SK-N-SH (cell line): ENCODE data around the gene GID4. TPM values are rescaled to one million over a fixed set of nuclear protein-coding genes. Genes with fewer than 3 reads are reported as not detected.
A peak's percentile ranks its signal among the peaks of the same experiment; 100 is the strongest.

ENCODE experiments used
- CTCF ChIA-PET: fragments of 300-600, 350-600 bp; formaldehyde crosslinking; extraction: SDS; loops from one replicate; lab custom pipeline; 2021; lab: Yijun Ruan, JAX
- POLR2A ChIA-PET: fragments of 350-600 bp; sonication (Branson Sonifier 250); formaldehyde crosslinking; extraction: SDS; loops from one replicate; lab custom pipeline; 2020; ENCODE audit warnings: antibody characterized with exemption, inconsistent platforms; lab: Yijun Ruan, JAX
- DNase-seq: peaks from one replicate; pipeline ENCODE4 v3.0.0; 2012
- H2AFZ ChIP-seq: fragments of 200-600 bp; sonication (generic); 2 replicates; pipeline ENCODE4 v1.8.1; 2016; ENCODE audit warnings: antibody characterized with exemption, mild to moderate bottlenecking, low read depth
- H3F3A ChIP-seq: fragments of 200-600 bp; sonication (generic); replicated peaks from 2 replicates; pipeline ENCODE3; 2016; ENCODE audit warnings: antibody characterized with exemption, mild to moderate bottlenecking; ENCODE audit not compliant: insufficient read depth
- H3K27ac ChIP-seq, 2 experiments: fragments of 200-500 bp in 1 of 2; fragments of 200-600 bp in 1 of 2; sonication (Bioruptor generic) in 1 of 2; sonication (generic), shearing (Covaris generic) in 1 of 2; 2 replicates each; pipeline versions ENCODE4 v1.5.1 to v1.6.1; 2014 to 2016; ENCODE audit warnings: low read depth in 2 of 2, inconsistent platforms in 1 of 2, low read length in 1 of 2, mild to moderate bottlenecking in 1 of 2, mixed read lengths in 1 of 2
- H3K27me3 ChIP-seq: fragments of 200-600 bp; sonication (generic), shearing (Covaris generic); 2 replicates; pipeline ENCODE4 v1.6.1; 2016; ENCODE audit warnings: mixed run types; ENCODE audit not compliant: insufficient read depth
- H3K36me3 ChIP-seq, 2 experiments: fragments of 200-500 bp in 1 of 2; fragments of 200-600 bp in 1 of 2; sonication (Bioruptor generic) in 1 of 2; sonication (generic) in 1 of 2; replicated peaks in 1 of 2; 2 replicates each; pipeline versions ENCODE3 to v1.5.1; 2014 to 2016; ENCODE audit warnings: low read length in 1 of 2, mild to moderate bottlenecking in 1 of 2; ENCODE audit not compliant: insufficient read depth in 2 of 2, control insufficient read depth in 1 of 2
- H3K4me1 ChIP-seq, 2 experiments: fragments of 200-500 bp in 1 of 2; fragments of 200-600 bp in 1 of 2; sonication (Bioruptor generic) in 1 of 2; sonication (generic), shearing (Covaris generic) in 1 of 2; 2 replicates each; pipeline versions ENCODE4 v1.5.1 to v1.6.1; 2014 to 2016; ENCODE audit warnings: low read depth in 1 of 2, low read length in 1 of 2, mixed run types in 1 of 2; ENCODE audit not compliant: insufficient read depth in 2 of 2, control insufficient read depth in 1 of 2
- H3K4me2 ChIP-seq: fragments of 200-600 bp; sonication (generic), shearing (Covaris generic); 2 replicates; pipeline ENCODE4 v1.6.1; 2017; ENCODE audit warnings: mixed run types
- H3K4me3 ChIP-seq, 2 experiments: fragments of 200-500 bp in 1 of 2; fragments of 200-600 bp in 1 of 2; sonication (Bioruptor generic) in 1 of 2; sonication (generic), shearing (Covaris generic) in 1 of 2; 2 replicates each; pipeline versions ENCODE4 v1.5.1 to v1.8.1; 2014 to 2016; ENCODE audit warnings: low read depth in 2 of 2, inconsistent platforms in 1 of 2, low read length in 1 of 2, mild to moderate bottlenecking in 1 of 2, mixed read lengths in 1 of 2, moderate library complexity in 1 of 2
- H3K79me2 ChIP-seq: fragments of 200-600 bp; sonication (generic); 2 replicates; pipeline ENCODE4 v1.8.1; 2017; ENCODE audit warnings: mild to moderate bottlenecking; ENCODE audit not compliant: insufficient read depth
- H3K9ac ChIP-seq: fragments of 200-600 bp; sonication (generic); 2 replicates; pipeline ENCODE4 v1.6.1; 2017; ENCODE audit warnings: mixed run types
- H3K9me2 ChIP-seq: fragments of 200-600 bp; sonication (generic); 2 replicates; pipeline ENCODE4 v1.6.1; 2017; ENCODE audit warnings: mixed run types
- H3K9me3 ChIP-seq: fragments of 200-600 bp; sonication (generic); 2 replicates; pipeline ENCODE4 v1.6.1; 2017; ENCODE audit warnings: mixed run types, mild to moderate bottlenecking, moderate library complexity
- H4K20me1 ChIP-seq: fragments of 200-600 bp; sonication (generic); 2 replicates; pipeline ENCODE4 v1.6.1; 2017; ENCODE audit warnings: mild to moderate bottlenecking, mixed run types; ENCODE audit not compliant: insufficient read depth
- CHD2 ChIP-seq: fragments of 150-350 bp; IDR thresholded peaks from 2 replicates; pipeline ENCODE4 v1.6.1; 2018; ENCODE audit warnings: low read length; ENCODE audit not compliant: partially characterized antibody
- CTCF ChIP-seq: fragments of 200-600 bp; sonication (generic); IDR thresholded peaks from 2 replicates; pipeline ENCODE4 v1.6.1; 2017; ENCODE audit warnings: antibody characterized with exemption, mild to moderate bottlenecking, moderate library complexity
- ELF1 ChIP-seq: IDR thresholded peaks from 2 replicates; pipeline ENCODE4 v1.4.0; 2012
- FOXJ3 ChIP-seq: sonication (generic); formaldehyde crosslinking; IDR thresholded peaks from 2 replicates; pipeline ENCODE4 v1.5.1; 2020; ENCODE audit warnings: mild to moderate bottlenecking, missing genetic modification reagents
- GATA2 ChIP-seq: sonication (generic); formaldehyde crosslinking; IDR thresholded peaks from 2 replicates; pipeline ENCODE4 v1.5.0; 2020; ENCODE audit warnings: mild to moderate bottlenecking, missing genetic modification reagents
- MXI1 ChIP-seq: IDR thresholded peaks from 2 replicates; pipeline ENCODE4 v1.6.1; 2012; ENCODE audit warnings: mild to moderate bottlenecking, low read depth, low read length, improper control_type of control experiment
- RCOR1 ChIP-seq: fragments of 150-350 bp; IDR thresholded peaks from 2 replicates; pipeline ENCODE4 v1.6.1; 2017; ENCODE audit warnings: antibody characterized with exemption, low read length
- RFX5 ChIP-seq: IDR thresholded peaks from 2 replicates; pipeline ENCODE4 v1.6.1; 2012; ENCODE audit warnings: mild to moderate bottlenecking, improper control_type of control experiment, low read length
- RXRA ChIP-seq: IDR thresholded peaks from 2 replicates; pipeline ENCODE4 v1.4.0; 2012; ENCODE audit warnings: low read depth, mild to moderate bottlenecking, borderline replicate concordance
- SIN3A ChIP-seq: IDR thresholded peaks from 2 replicates; pipeline ENCODE4 v1.6.1; 2012; ENCODE audit warnings: low read depth, mild to moderate bottlenecking, low read length, moderate library complexity, borderline replicate concordance
- TCF12 ChIP-seq: IDR thresholded peaks from 2 replicates; pipeline ENCODE4 v1.4.0; 2012
- WGBS: methylation state at CpG from one replicate; pipeline ENCODE4 v1.1.6; 2017; ENCODE audit warnings: low lambda C conversion rate; 5-methylcytosine and 5-hydroxymethylcytosine counted together
- polyA plus RNA-seq, 3 experiments: library from polyadenylated mRNA; depleted of rRNA; stranded (reverse); fragments of >200 nt; gene quantifications; 2 replicates each; pipeline ENCODE4 v1.2.3, GENCODE V29; 2012

GID4 gene
- polyA plus RNA-seq, 1 of the 3 experiments (the other 2 are of a cell fraction), result 4.3 TPM

GRCh38 chr17:18015593-18015992 is 23.6 kb upstream of the GID4 start (continued):
- TF ChIP-seq GATA2 (no peak), RFX5 (no peak), RCOR1 (no peak), ELF1 (no peak), CTCF (no peak), RXRA (no peak), MXI1 (no peak), FOXJ3 (CRISPR knock-in tag) (no peak), CHD2 (no peak)

- H3K9ac ChIP-seq, result no peak overlapping the region
- H3K36me3 ChIP-seq, result peaks cover 0 to 14% of the 10 kb centered on the region in 2 experiments
- H3K4me1 ChIP-seq, result peaks cover 0 to 35% of the 10 kb centered on the region in 2 experiments; a peak in 1 of 4 replicates
- no peaks in the 10 kb centered on the region for H4K20me1 ChIP-seq
- no peaks in the 10 kb centered on the region for H3K79me2 ChIP-seq
- ChIA-PET POLR2A (no interaction called here), CTCF (interaction anchor here (1.1 to 2.4 kb wide), 4 partner anchors 9 to 17 kb away, joined by 4 to 10 read pairs (median 6); no protein-coding TSS in a partner anchor)
- DNase-seq, result no peak
- no peak overlapping the region for H2AFZ ChIP-seq
- H3K4me2 ChIP-seq, result no peak overlapping the region
- TF ChIP-seq TCF12 (no peak), CTCF (no peak), CHD2 (no peak), FOXJ3 (CRISPR knock-in tag) (no peak)
- peaks cover 4% of the 10 kb centered on the region for H3F3A ChIP-seq
- H3K9me2 ChIP-seq, result no peaks in the 10 kb centered on the region
- no peak overlapping the region for H3K27ac ChIP-seq
- no peaks in the 10 kb centered on the region for H3K9me3 ChIP-seq
- 93% methylated on average over 12 of the region's 12 CpGs for WGBS
- H3K27me3 ChIP-seq, result no peaks in the 10 kb centered on the region
- no peak overlapping the region for H3K4me3 ChIP-seq
Observed at GRCh38 chr17:18016426-18016825, 22.8 kb upstream of the GID4 start.

- Histone ChIP-seq H3K9me2 (no peaks in the 10 kb centered on the region), H3K79me2 (no peaks in the 10 kb centered on the region), H3F3A (peaks cover 4% of the 10 kb centered on the region), H4K20me1 (no peaks in the 10 kb centered on the region), H2AFZ (no peak overlapping the region), H3K4me3 (no peak overlapping the region), H3K4me1 (peaks cover 0 to 35% of the 10 kb centered on the region in 2 experiments; a peak in 1 of 4 replicates), H3K9me3 (no peaks in the 10 kb centered on the region), H3K36me3 (peaks cover 0 to 15% of the 10 kb centered on the region in 2 experiments), H3K27ac (peak overlapping the region in 1 of 2 experiments; percentile 93; a peak in 2 of 4 replicates), H3K27me3 (no peaks in the 10 kb centered on the region), H3K4me2 (no peak overlapping the region), H3K9ac (no peak overlapping the region)
- ChIA-PET CTCF (interaction anchor here (1.3 to 2.4 kb wide), 3 partner anchors 11 to 127 kb away, joined by 4 to 10 read pairs (median 6); no protein-coding TSS in a partner anchor), POLR2A (no interaction called here)
- DNase-seq, result peak; percentile 57
- no peak for TF ChIP-seq SIN3A
- TF ChIP-seq GATA2, result peak; percentile 32; the same call in 1 of the 2 replicates
- TF ChIP-seq TCF12, result no peak
- WGBS, result 66% methylated on average over 3 of the region's 3 CpGs
Observed at GRCh38 chr17:18017958-18018357, 21.2 kb upstream of the GID4 start.
